GM12865 (cell line): ENCODE data around the gene PABPN1.

ENCODE experiments used
- DNase-seq: peaks from one replicate; pipeline ENCODE4 v3.0.0; 2010; ENCODE audit warnings: low read depth
- H3K4me3 ChIP-seq: 2 replicates; pipeline ENCODE4 v1.5.1; 2011; ENCODE audit warnings: mild to moderate bottlenecking, low read depth, low read length, control low read depth
- TF ChIP-seq, protein P1 (sequence below): IDR thresholded peaks from 2 replicates; pipeline ENCODE4 v1.5.1; 2011; ENCODE audit warnings: low read length, control low read depth, low read depth, inconsistent platforms; ENCODE audit not compliant: insufficient read depth; ENCODE audit errors: missing control alignments

The PABPN1 gene

DNA sequence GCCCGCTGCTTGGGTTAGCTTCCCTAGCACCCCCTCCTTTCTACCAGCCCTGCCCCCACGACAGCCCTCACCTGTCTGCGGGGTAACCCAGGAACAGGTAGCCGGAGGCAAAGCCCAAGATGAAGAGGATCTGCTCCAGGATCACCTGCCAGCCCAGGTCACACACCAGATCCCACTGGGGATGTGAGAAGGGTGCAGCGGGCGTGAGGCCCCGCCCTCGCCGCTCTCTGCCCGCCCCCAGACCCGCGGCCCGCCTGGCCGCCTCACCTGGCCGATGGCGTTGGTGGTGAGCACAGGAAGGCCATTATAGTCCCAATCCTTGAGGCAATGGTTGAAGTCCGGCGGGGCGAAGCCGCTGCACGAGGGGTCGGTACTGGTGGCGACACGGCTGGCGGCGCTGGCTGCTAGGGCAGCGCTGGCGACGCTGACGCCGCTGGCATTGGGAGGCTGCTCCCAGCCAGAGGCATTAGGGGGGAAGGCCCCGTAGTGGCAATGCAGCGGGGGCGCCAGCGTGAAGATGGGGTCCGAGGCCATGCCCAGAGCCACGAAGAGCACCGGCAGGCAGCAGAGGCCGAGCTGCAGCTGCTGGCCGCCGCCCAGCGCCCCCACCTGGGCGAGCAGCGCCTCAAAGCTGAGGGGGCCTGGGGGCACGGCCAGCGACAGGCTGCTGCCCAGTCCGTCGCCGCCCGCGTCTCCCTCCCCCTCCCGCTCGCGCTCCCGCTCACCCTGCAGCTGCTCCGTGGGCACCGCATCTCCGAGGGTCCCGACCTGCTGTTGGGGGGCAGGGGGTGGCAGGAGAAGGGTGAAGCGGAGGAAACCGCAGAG lies 30.6 kb downstream of the PABPN1 start:
- DNase-seq: no peak
- H3K4me3 ChIP-seq: no peak overlapping the region
- TF ChIP-seq, protein P1, sequence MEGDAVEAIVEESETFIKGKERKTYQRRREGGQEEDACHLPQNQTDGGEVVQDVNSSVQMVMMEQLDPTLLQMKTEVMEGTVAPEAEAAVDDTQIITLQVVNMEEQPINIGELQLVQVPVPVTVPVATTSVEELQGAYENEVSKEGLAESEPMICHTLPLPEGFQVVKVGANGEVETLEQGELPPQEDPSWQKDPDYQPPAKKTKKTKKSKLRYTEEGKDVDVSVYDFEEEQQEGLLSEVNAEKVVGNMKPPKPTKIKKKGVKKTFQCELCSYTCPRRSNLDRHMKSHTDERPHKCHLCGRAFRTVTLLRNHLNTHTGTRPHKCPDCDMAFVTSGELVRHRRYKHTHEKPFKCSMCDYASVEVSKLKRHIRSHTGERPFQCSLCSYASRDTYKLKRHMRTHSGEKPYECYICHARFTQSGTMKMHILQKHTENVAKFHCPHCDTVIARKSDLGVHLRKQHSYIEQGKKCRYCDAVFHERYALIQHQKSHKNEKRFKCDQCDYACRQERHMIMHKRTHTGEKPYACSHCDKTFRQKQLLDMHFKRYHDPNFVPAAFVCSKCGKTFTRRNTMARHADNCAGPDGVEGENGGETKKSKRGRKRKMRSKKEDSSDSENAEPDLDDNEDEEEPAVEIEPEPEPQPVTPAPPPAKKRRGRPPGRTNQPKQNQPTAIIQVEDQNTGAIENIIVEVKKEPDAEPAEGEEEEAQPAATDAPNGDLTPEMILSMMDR: no peak

DNA sequence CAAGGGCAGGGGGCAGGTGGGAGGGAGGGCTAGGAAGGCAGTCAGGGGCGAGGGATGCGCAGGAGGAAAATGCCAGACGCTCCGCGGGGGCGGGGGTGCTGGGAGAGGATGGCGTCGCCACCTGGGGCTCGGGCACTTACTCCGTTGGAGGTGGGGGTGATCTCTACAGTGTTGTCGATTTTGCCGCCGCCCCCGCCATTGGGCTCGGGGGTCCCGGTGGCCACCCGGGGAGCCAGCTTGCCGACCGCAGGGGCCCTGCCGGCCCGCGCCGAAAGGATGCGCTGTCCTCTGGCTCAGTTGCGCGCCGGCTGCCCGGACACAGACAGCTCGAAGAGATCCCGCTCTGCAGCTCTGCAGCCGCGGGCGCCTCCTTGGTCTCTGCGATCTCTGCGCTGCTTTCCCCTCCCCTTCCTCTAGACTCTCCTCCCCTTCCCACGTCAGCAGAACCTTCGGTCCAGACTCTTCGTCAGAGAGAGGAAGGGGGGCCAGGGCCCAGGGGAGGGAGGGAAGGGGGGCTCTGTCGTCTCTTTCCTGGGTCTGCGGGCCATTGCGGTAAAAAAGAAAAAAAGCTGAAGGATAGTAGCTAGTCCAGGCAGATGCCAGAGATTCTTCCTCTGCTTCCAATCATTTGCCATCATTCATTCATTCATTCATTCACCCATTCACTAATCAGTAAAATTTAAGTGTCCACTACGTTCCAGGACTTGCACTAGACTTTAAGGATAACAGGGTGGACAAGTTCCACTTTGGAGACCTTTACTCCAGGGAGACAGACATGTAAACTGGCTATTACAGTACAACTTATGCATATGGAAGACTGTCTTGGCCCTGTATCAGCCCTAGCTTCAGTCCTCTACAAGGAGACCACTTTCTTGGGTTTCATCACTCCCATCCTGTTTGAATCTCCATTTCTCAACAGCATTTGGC lies 31.5 kb downstream of the PABPN1 start, which contains the start of gene SLC22A17:
Gene SLC22A17, minus strand, starts transcription at position 382 of the 927 bp plus-strand sequence.
- no peak within 1 kb of the TSS for H3K4me3 ChIP-seq
- DNase-seq: no peak

DNA sequence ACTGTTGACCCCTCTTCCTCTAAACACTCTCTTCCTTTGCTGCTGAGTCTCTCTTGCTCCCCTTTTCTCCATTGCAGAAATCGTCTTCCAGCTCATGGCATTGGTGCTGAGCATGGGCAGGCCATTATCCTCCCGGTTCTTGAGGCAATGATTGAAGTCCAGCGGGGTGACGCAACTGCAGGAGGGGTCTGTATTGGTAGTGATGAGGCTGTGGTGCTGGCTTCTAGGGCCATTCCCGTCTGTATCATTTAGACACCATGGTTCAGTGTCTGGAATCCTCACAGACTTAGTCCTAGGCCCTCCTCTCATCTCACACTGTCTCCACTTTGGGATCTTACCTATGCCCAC lies 32.1 kb downstream of the PABPN1 start:
- TF ChIP-seq, protein P1: no peak
- DNase-seq: no peak
- no peak overlapping the region for H3K4me3 ChIP-seq

More for the DNA sequence above, 31.5 kb downstream of the PABPN1 start, which contains the start of gene SLC22A17:
- TF ChIP-seq, protein P1: no peak

DNA sequence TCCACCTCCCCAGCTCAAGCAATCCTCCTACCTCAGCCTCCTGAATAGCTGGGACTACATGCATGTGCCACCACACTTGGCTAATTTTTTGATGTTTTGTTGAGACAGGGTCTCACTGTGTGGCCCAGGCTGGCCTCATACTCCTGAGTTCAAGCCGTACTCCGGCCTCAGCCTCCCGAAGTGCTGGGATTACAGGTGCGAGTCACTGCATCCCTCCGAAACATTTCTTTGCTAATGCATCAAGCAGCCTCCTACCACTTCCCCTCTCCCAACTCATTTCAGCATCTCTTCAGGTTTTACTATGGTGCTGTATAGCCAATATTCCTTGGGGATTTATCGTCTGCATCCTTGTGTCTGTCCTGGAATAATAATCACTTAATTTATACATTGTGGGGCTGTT lies 33.7 kb downstream of the PABPN1 start:
- TF ChIP-seq, protein P1: no peak
- no peak overlapping the region for H3K4me3 ChIP-seq
- DNase-seq: no peak

DNA sequence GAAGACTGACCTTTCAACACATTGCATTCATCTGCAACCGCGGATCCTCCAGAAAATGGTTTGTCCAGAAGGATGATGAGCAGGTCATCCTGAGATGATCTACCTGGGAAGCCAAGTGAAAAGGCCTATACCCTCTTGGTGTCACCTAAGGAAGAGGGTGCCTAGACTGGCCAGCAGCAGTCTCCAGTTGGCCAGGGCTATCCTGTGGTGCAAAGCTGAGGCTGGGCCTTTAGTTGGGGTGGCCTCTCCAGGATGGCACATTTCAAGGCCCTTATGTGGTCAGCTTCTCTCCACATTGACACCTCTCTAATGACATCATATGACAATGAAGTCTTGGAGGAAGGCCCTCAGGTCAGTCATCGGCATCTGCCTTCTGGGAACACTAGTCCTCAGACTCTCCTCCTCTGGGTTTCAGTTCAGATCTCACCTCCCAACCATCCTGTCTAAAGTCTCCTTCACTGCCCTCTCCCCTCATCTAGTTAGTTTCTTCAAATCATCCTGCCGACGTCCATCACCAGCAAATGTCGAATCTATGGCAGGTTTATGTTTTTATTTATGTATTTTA lies 34.7 kb downstream of the PABPN1 start:
- TF ChIP-seq, protein P1: no peak
- no peak overlapping the region for H3K4me3 ChIP-seq
- no peak for DNase-seq

DNA sequence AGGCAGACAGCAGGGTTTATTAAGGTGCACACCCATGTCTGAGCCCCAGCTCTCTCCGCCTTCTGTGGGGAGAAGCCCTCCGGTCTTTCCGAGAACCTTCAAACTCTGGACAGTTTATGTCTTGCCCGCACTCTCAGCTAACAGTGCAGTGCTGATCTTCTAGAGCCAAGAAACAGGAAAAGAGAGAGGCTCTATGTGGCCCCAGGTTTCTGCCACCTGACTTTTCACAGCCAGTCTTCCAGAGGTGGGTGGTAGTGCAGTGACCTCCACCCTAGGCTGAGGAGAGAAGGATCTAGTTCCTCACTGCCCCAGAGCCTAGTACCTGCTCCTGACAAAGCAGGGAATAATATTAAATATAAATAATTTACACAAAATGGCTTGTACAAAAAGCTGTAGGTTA lies 35.4 kb downstream of the PABPN1 start:
- no peak overlapping the region for H3K4me3 ChIP-seq
- DNase-seq: no peak
- TF ChIP-seq, protein P1: no peak
